Transverse colon (tissue), 4 donors: Measurements from ENCODE around the gene UMAD1.

Source experiments
- POLR2A ChIP-seq: fragments of 450-650 bp; IDR thresholded peaks from one replicate; pipeline ENCODE4 v1.6.1; 2016; ENCODE audit warnings: antibody characterized with exemption, mild to moderate bottlenecking, moderate library complexity
- POLR2AphosphoS5 ChIP-seq, 3 donors: sonication (generic); formaldehyde crosslinking; IDR thresholded peaks; one replicate each; pipeline ENCODE4 v1.6.1; 2016; ENCODE audit warnings: antibody characterized with exemption in 3 of 3
- TF ChIP-seq, protein P1 (sequence below), 5 experiments: fragments of 200-600 bp in 3 of 5; fragments of 450-650 bp in 2 of 5; sonication (generic) in 3 of 5; IDR thresholded peaks; 1 replicate in 2 of 5; 2 replicates in 3 of 5; pipeline ENCODE4 v1.5.1; 2016 to 2017; ENCODE audit warnings: antibody characterized with exemption in 5 of 5, inconsistent platforms in 3 of 5, mild to moderate bottlenecking in 2 of 5, moderate library complexity in 1 of 5

DNA sequence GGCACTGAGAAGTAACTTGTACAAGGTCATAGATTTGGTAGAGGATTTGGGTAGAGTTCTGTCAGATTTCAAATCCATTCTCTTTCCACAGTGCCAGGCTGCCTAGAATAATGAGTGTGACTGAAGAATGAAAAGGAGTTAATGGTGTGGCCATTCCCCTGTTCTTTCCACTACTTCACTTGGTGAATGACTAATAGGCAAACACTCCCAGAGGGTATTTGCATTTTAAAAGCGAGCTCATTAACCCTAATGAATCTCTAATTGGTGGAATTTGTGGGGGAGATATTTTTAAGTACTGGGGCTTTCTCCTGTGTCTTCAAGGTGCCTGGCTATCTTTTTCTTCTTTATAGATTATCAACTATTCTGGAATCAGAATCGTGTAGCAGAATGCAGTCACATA lies 152.7 kb downstream of the UMAD1 start:
- TF ChIP-seq, protein P1, sequence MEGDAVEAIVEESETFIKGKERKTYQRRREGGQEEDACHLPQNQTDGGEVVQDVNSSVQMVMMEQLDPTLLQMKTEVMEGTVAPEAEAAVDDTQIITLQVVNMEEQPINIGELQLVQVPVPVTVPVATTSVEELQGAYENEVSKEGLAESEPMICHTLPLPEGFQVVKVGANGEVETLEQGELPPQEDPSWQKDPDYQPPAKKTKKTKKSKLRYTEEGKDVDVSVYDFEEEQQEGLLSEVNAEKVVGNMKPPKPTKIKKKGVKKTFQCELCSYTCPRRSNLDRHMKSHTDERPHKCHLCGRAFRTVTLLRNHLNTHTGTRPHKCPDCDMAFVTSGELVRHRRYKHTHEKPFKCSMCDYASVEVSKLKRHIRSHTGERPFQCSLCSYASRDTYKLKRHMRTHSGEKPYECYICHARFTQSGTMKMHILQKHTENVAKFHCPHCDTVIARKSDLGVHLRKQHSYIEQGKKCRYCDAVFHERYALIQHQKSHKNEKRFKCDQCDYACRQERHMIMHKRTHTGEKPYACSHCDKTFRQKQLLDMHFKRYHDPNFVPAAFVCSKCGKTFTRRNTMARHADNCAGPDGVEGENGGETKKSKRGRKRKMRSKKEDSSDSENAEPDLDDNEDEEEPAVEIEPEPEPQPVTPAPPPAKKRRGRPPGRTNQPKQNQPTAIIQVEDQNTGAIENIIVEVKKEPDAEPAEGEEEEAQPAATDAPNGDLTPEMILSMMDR (IDR thresholded peaks at IDR 0.05): no peak
- no peak for TF ChIP-seq POLR2A
- TF ChIP-seq POLR2AphosphoS5 (IDR thresholded peaks at IDR 0.05): no peak
